OCI-LY1 (cell line): ENCODE data around the gene KL.

Experiments
- H2AFZ ChIP-seq: fragments of 200-600 bp; sonication (generic), shearing (Covaris generic); 2 replicates; pipeline ENCODE4 v1.6.0; 2014; ENCODE audit warnings: antibody characterized with exemption, mild to moderate bottlenecking, low read length
- H3F3A ChIP-seq: fragments of 200-600 bp; sonication (generic), shearing (Covaris generic); 2 replicates; pipeline ENCODE4 v1.6.0; 2014; ENCODE audit warnings: mild to moderate bottlenecking, antibody characterized with exemption, low read length, moderate library complexity; ENCODE audit not compliant: insufficient read depth
- H3K27ac ChIP-seq: fragments of 200-600 bp; sonication (generic); 2 replicates; pipeline ENCODE4 v1.5.1; 2014; ENCODE audit warnings: low read length, mixed run types, mild to moderate bottlenecking, low read depth; ENCODE audit not compliant: poor library complexity, severe bottlenecking
- H3K27me3 ChIP-seq: fragments of 200-600 bp; sonication (generic); 2 replicates; pipeline ENCODE4 v1.6.0; 2014; ENCODE audit warnings: antibody characterized with exemption, mild to moderate bottlenecking, low read length, moderate library complexity; ENCODE audit not compliant: insufficient read depth
- H3K36me3 ChIP-seq: fragments of 200-600 bp; sonication (generic); 2 replicates; pipeline ENCODE4 v1.6.1; 2014; ENCODE audit warnings: mild to moderate bottlenecking, antibody characterized with exemption, low read length, moderate library complexity, mixed read lengths; ENCODE audit not compliant: insufficient read depth
- H3K4me1 ChIP-seq: fragments of 200-600 bp; sonication (generic); 2 replicates; pipeline ENCODE4 v1.5.1; 2014; ENCODE audit warnings: mild to moderate bottlenecking, low read length, moderate library complexity; ENCODE audit not compliant: insufficient read depth, severe bottlenecking
- H3K4me2 ChIP-seq: fragments of 200-600 bp; sonication (generic), shearing (Covaris generic); 2 replicates; pipeline ENCODE4 v1.6.1; 2014; ENCODE audit warnings: low read length
- H3K4me3 ChIP-seq: fragments of 200-600 bp; sonication (generic); 2 replicates; pipeline ENCODE4 v1.5.1; 2014; ENCODE audit warnings: low read length, low read depth, mild to moderate bottlenecking, mixed read lengths; ENCODE audit not compliant: poor library complexity, severe bottlenecking
- H3K79me2 ChIP-seq: fragments of 200-600 bp; shearing (Covaris generic); 2 replicates; pipeline ENCODE4 v1.6.1; 2016; ENCODE audit warnings: mixed run types, low read length, mixed read lengths; ENCODE audit not compliant: insufficient read depth
- H3K9ac ChIP-seq: fragments of 200-600 bp; sonication (generic), shearing (Covaris generic); 2 replicates; pipeline ENCODE4 v1.6.1; 2014; ENCODE audit warnings: mild to moderate bottlenecking, low read length, mixed read lengths
- H3K9me2 ChIP-seq: fragments of 200-600 bp; sonication (generic), shearing (Covaris generic); 2 replicates; pipeline ENCODE4 v1.6.1; 2014; ENCODE audit warnings: low read depth, mild to moderate bottlenecking, low read length, mixed read lengths
- H3K9me3 ChIP-seq: fragments of 200-600 bp; shearing (Covaris generic); 2 replicates; pipeline ENCODE4 v1.6.1; 2014; ENCODE audit warnings: low read length, mixed read lengths
- H4K20me1 ChIP-seq: fragments of 200-600 bp; sonication (generic), shearing (Covaris generic); 2 replicates; pipeline ENCODE4 v1.6.0; 2016; ENCODE audit warnings: mild to moderate bottlenecking, low read length; ENCODE audit not compliant: insufficient read depth
- EZH2 ChIP-seq: fragments of 200-600 bp; sonication (generic), shearing (Covaris generic); IDR thresholded peaks from 2 replicates; pipeline ENCODE4 v1.8.0; 2017; ENCODE audit warnings: borderline replicate concordance, mixed run types, mild to moderate bottlenecking, antibody characterized with exemption, low read length, moderate library complexity, mixed read lengths
- TF ChIP-seq, protein P1 (sequence below): fragments of 200-600 bp; sonication (generic), shearing (Covaris generic); IDR thresholded peaks from 2 replicates; pipeline ENCODE4 v1.5.1; 2017; ENCODE audit warnings: mild to moderate bottlenecking, antibody characterized with exemption, low read length, moderate library complexity, mixed read lengths

The KL gene

DNA sequence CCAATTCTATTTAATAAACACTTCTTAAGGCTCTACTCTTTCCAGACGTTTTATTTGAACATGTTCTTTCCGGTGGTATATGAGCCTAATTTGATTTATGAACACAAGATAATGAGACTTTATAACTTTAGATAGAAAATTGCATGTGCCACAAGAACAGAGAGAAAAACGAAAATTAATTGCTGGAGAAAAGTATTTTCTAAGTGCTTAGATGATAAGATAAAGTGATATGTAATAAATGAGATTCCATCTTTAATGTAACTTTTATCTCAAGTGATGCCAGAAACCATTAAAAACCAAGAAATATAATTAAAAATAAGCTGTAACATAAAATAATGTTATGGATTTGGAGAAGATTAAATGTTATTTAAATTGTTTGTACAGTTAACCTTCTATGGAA is 33.2 kb upstream of the KL start:
- no peaks in the 10 kb centered on the region for H3K36me3 ChIP-seq
- H3K79me2 ChIP-seq, result no peaks in the 10 kb centered on the region

DNA sequence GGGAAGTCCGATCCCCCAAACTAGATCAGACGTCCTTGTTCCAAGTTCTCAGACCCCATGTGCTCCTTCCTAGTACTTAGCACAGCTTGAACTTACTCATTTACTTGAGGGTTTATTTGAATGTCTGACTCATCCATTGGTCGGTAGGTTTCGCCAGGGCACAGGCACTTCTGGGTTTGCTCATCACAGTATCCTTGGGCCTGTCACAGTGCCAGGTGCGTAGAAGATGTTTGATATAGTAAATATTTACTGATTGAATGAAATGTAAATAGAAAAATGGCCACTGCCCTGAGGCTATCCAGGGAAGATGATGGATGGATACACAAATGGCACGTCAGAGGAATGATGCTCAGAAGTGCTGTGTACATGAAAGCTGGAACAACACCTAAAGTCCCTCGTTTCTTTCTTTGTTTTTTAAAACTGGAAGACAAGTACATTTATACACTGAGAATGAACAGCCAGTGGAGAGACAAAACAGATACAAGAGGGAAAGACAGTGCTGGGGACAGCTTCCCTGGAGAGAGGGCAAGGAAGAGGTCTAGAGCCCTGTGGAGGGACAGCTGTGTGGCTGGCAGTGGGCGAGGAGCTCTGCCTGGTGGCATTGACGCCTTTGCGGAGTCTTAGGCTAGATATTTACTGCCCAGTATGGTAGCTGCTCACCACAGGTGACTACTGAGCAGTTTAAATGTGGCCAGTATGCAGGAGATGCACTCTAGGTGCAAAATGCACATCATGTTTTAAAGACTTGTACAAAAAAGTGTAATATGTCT is 31.2 kb upstream of the KL start:
- H4K20me1 ChIP-seq, result no peaks in the 10 kb centered on the region

More for the DNA sequence above, 33.2 kb upstream of the KL start:
- Histone ChIP-seq H3F3A (no peaks in the 10 kb centered on the region), H3K9me2 (no peaks in the 10 kb centered on the region), H4K20me1 (no peaks in the 10 kb centered on the region), H2AFZ (no peak overlapping the region), H3K9ac (no peak overlapping the region), H3K4me3 (no peak overlapping the region), H3K27me3 (no peaks in the 10 kb centered on the region), H3K4me2 (no peak overlapping the region), H3K9me3 (no peaks in the 10 kb centered on the region), H3K27ac (no peak overlapping the region), H3K4me1 (no peaks in the 10 kb centered on the region)
- TF ChIP-seq, protein P1, sequence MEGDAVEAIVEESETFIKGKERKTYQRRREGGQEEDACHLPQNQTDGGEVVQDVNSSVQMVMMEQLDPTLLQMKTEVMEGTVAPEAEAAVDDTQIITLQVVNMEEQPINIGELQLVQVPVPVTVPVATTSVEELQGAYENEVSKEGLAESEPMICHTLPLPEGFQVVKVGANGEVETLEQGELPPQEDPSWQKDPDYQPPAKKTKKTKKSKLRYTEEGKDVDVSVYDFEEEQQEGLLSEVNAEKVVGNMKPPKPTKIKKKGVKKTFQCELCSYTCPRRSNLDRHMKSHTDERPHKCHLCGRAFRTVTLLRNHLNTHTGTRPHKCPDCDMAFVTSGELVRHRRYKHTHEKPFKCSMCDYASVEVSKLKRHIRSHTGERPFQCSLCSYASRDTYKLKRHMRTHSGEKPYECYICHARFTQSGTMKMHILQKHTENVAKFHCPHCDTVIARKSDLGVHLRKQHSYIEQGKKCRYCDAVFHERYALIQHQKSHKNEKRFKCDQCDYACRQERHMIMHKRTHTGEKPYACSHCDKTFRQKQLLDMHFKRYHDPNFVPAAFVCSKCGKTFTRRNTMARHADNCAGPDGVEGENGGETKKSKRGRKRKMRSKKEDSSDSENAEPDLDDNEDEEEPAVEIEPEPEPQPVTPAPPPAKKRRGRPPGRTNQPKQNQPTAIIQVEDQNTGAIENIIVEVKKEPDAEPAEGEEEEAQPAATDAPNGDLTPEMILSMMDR, result no peak
- no peak for TF ChIP-seq EZH2

DNA sequence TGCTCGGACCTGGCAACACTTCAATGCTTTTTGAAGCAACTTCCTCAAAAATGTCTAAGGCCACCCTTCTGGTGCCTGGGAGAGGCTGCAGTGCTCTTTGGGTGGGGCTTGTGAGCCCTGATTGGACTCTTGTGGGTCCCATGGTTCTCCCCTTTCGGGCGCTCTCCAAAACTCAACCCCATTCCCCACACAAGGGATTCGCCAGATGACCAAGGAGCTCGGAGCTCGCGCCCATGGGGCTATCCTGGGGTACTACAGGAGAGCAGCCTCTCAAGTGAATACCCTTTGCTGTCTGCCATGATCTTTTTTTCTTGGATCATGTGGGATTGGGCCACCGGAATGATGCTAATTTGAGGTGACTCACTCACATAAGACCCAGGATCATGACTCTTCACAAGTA is 29.7 kb upstream of the KL start:
- Histone ChIP-seq H3K36me3 (no peaks in the 10 kb centered on the region), H3K4me3 (no peak overlapping the region), H3K79me2 (no peaks in the 10 kb centered on the region), H3K27me3 (no peaks in the 10 kb centered on the region), H3K9me3 (no peaks in the 10 kb centered on the region), H2AFZ (no peak overlapping the region), H3F3A (no peaks in the 10 kb centered on the region), H3K4me1 (peaks cover 12% of the 10 kb centered on the region), H3K9ac (no peak overlapping the region), H4K20me1 (no peaks in the 10 kb centered on the region), H3K4me2 (no peak overlapping the region), H3K27ac (no peak overlapping the region), H3K9me2 (no peaks in the 10 kb centered on the region)
- no peak for TF ChIP-seq EZH2
- TF ChIP-seq, protein P1, result no peak

More for the DNA sequence above, 31.2 kb upstream of the KL start:
- Histone ChIP-seq H3K9me2 (no peaks in the 10 kb centered on the region), H3K27ac (no peak overlapping the region), H2AFZ (no peak overlapping the region), H3K79me2 (no peaks in the 10 kb centered on the region), H3K4me3 (no peak overlapping the region), H3K4me2 (no peak overlapping the region), H3K27me3 (no peaks in the 10 kb centered on the region), H3K4me1 (peaks cover 12% of the 10 kb centered on the region), H3K9ac (no peak overlapping the region), H3F3A (no peaks in the 10 kb centered on the region), H3K9me3 (no peaks in the 10 kb centered on the region), H3K36me3 (no peaks in the 10 kb centered on the region)
- TF ChIP-seq, protein P1, result no peak
- TF ChIP-seq EZH2, result no peak
